ENCODE data around the gene UNG.
"Not testable (repeated sequence)": the region's sequence is repeated elsewhere in the genome, so short reads cannot be mapped to it uniquely, and the experiment has no call there.

The UNG gene

DNA sequence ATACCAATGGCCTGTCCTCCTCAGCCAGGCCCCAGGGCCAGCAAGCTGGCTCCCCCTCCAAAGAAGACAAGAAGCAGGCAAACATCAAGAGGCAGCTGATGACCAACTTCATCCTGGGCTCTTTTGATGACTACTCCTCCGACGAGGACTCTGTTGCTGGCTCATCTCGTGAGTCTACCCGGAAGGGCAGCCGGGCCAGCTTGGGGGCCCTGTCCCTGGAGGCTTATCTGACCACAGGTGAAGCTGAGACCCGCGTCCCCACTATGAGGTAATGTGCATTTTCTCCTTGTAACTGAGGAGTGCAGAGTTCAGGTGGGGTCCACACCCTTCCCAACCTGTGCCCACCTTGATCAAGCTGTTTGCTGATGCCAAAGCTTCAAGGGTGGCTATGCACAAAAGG lies 42.4 kb downstream of the UNG start:
- no peak overlapping the region for H3K4me3 ChIP-seq (replicated peaks; ENCODE audit: insufficient read depth, low read length)

DNA sequence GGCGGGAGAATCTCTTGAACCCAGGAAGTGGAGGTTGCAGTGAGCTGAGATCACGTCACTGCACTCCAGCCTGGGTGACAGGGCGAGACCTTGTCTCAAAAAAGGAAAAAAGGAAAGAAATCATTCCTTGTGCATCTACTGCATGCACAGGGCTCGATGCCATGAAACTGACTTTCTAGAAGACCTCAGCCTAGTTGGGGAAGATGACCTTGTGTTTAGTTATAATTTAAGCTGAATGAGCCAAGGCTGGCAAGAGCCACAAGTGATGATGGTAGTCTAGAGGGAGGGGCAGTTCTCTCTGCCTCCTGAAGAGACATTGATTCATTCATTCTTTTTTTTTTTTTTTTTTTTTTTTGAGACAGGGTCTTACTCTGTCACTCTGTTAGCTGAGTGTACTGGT lies 43.2 kb downstream of the UNG start:
- DNase-seq (ENCODE audit: low read depth in 1 of 2, low spot score in 1 of 2): no peak
- H3K4me3 ChIP-seq (replicated peaks; ENCODE audit: insufficient read depth, low read length): no peak overlapping the region
- no peak overlapping the region for H3K27ac ChIP-seq (replicated peaks)
- peaks cover 3% of the 10 kb centered on the region for H3K27me3 ChIP-seq (ENCODE audit: insufficient read depth, poor library complexity, severe bottlenecking)
- TF ChIP-seq SPI1 (IDR thresholded peaks at IDR 0.05; ENCODE audit: borderline replicate concordance, low read depth): no peak
- no peak for TF ChIP-seq GABPA (IDR thresholded peaks at IDR 0.05; ENCODE audit: low read depth)
- TF ChIP-seq, protein P1, sequence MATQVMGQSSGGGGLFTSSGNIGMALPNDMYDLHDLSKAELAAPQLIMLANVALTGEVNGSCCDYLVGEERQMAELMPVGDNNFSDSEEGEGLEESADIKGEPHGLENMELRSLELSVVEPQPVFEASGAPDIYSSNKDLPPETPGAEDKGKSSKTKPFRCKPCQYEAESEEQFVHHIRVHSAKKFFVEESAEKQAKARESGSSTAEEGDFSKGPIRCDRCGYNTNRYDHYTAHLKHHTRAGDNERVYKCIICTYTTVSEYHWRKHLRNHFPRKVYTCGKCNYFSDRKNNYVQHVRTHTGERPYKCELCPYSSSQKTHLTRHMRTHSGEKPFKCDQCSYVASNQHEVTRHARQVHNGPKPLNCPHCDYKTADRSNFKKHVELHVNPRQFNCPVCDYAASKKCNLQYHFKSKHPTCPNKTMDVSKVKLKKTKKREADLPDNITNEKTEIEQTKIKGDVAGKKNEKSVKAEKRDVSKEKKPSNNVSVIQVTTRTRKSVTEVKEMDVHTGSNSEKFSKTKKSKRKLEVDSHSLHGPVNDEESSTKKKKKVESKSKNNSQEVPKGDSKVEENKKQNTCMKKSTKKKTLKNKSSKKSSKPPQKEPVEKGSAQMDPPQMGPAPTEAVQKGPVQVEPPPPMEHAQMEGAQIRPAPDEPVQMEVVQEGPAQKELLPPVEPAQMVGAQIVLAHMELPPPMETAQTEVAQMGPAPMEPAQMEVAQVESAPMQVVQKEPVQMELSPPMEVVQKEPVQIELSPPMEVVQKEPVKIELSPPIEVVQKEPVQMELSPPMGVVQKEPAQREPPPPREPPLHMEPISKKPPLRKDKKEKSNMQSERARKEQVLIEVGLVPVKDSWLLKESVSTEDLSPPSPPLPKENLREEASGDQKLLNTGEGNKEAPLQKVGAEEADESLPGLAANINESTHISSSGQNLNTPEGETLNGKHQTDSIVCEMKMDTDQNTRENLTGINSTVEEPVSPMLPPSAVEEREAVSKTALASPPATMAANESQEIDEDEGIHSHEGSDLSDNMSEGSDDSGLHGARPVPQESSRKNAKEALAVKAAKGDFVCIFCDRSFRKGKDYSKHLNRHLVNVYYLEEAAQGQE (IDR thresholded peaks at IDR 0.05; ENCODE audit: insufficient replicate concordance, low read depth): no peak
- no peak for TF ChIP-seq POLR2AphosphoS5 (IDR thresholded peaks at IDR 0.05; ENCODE audit: low read depth)
- TF ChIP-seq, protein P2, sequence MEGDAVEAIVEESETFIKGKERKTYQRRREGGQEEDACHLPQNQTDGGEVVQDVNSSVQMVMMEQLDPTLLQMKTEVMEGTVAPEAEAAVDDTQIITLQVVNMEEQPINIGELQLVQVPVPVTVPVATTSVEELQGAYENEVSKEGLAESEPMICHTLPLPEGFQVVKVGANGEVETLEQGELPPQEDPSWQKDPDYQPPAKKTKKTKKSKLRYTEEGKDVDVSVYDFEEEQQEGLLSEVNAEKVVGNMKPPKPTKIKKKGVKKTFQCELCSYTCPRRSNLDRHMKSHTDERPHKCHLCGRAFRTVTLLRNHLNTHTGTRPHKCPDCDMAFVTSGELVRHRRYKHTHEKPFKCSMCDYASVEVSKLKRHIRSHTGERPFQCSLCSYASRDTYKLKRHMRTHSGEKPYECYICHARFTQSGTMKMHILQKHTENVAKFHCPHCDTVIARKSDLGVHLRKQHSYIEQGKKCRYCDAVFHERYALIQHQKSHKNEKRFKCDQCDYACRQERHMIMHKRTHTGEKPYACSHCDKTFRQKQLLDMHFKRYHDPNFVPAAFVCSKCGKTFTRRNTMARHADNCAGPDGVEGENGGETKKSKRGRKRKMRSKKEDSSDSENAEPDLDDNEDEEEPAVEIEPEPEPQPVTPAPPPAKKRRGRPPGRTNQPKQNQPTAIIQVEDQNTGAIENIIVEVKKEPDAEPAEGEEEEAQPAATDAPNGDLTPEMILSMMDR (IDR thresholded peaks at IDR 0.05; ENCODE audit: insufficient read depth, low read length): no peak

More for the DNA sequence above, 42.4 kb downstream of the UNG start:
- peaks cover 3% of the 10 kb centered on the region for H3K27me3 ChIP-seq (ENCODE audit: insufficient read depth, poor library complexity, severe bottlenecking)
- no peak overlapping the region for H3K27ac ChIP-seq (replicated peaks)
- TF ChIP-seq, protein P1 (IDR thresholded peaks at IDR 0.05; ENCODE audit: insufficient replicate concordance, low read depth): no peak
- no peak for TF ChIP-seq POLR2AphosphoS5 (IDR thresholded peaks at IDR 0.05; ENCODE audit: low read depth)
- TF ChIP-seq GABPA (IDR thresholded peaks at IDR 0.05; ENCODE audit: low read depth): no peak
- no peak for TF ChIP-seq SPI1 (IDR thresholded peaks at IDR 0.05; ENCODE audit: borderline replicate concordance, low read depth)
- TF ChIP-seq, protein P2 (IDR thresholded peaks at IDR 0.05; ENCODE audit: insufficient read depth, low read length): no peak
- DNase-seq (ENCODE audit: low read depth in 1 of 2, low spot score in 1 of 2): no peak

DNA sequence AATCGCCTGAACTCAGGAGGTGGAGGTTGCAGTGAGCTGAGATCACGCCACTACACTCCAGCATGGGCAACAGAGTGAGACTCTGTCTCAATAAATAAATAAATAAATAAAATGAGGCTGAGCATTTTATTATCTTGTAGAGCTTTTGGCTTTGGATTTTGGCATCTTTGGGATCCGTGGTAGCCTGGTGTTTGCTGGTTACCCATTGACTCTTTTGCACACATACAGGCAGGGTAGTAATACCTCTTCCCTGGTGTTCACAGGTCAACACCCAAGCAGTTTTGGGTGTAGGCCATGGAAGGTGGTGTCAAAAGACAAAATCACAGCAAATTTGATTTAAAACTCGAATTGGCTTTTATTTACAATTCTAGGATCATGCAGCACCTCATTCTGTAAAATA lies 46.8 kb downstream of the UNG start:
- TF ChIP-seq, protein P2 (IDR thresholded peaks at IDR 0.05; ENCODE audit: insufficient read depth, low read length): no peak
- TF ChIP-seq SPI1 (IDR thresholded peaks at IDR 0.05; ENCODE audit: borderline replicate concordance, low read depth): no peak
- no peak for TF ChIP-seq POLR2AphosphoS5 (IDR thresholded peaks at IDR 0.05; ENCODE audit: low read depth)
- TF ChIP-seq, protein P1 (IDR thresholded peaks at IDR 0.05; ENCODE audit: insufficient replicate concordance, low read depth): no peak
- no peak for TF ChIP-seq GABPA (IDR thresholded peaks at IDR 0.05; ENCODE audit: low read depth)
- H3K4me3 ChIP-seq (replicated peaks; ENCODE audit: insufficient read depth, low read length): no peak overlapping the region
- no peak for DNase-seq (ENCODE audit: low read depth in 1 of 2, low spot score in 1 of 2)
- no peak overlapping the region for H3K27ac ChIP-seq (replicated peaks)
- H3K27me3 ChIP-seq (ENCODE audit: insufficient read depth, poor library complexity, severe bottlenecking): peaks cover 3% of the 10 kb centered on the region

DNA sequence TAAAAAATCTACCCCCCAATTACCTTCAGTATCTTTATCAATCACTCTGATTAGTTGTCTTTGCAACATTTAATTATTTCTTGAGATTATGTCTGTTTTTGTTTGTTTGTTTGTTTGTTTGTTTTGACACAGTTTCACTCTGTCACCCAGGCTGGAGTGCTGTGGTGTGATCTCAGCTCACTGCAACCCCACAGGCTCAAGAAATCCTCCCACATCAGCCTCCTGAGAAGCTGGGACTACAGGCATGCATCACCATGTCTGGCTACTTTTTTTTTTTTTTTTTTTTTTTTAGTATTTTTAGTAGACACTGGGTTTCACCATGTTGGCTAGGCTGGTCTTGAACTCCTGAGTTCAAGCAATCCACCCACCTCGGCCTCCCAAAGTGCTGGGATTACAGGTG lies 49.7 kb downstream of the UNG start:
- H3K27me3 ChIP-seq (ENCODE audit: insufficient read depth, poor library complexity, severe bottlenecking); DNase-seq (ENCODE audit: low read depth in 1 of 2, low spot score in 1 of 2); H3K27ac ChIP-seq (replicated peaks); H3K4me3 ChIP-seq (replicated peaks; ENCODE audit: insufficient read depth, low read length): not testable (repeated sequence)

Measured in HL-60 (cell line).